ENCODE results near the gene RNF224. TPM values are rescaled to one million over a fixed set of nuclear protein-coding genes. Genes with fewer than 3 reads are reported as not detected.

RNF224 gene
- total and polyA plus RNA-seq, 2 of the 13 experiments (the other 11 are each of a cell fraction or from before 2014, with no cell fraction given): 0.09 TPM; not detected in 1

- TF ChIP-seq CEBPB (IDR thresholded peaks at IDR 0.05; ENCODE audit: borderline replicate concordance, low read depth, low read length) (no peak), ZNF746 (CRISPR knock-in tag; IDR thresholded peaks at IDR 0.05) (peak; percentile 45), CSRNP2 (CRISPR knock-in tag; conservative IDR thresholded peaks at IDR 0.05; ENCODE audit: low read depth) (no peak), ADNP (CRISPR knock-in tag; IDR thresholded peaks at IDR 0.05) (no peak), ONECUT2 (CRISPR knock-in tag; IDR thresholded peaks at IDR 0.05) (no peak), SP4 (CRISPR knock-in tag; IDR thresholded peaks at IDR 0.05) (peak; percentile 90), NAIF1 (CRISPR knock-in tag; IDR thresholded peaks at IDR 0.05; ENCODE audit: borderline replicate concordance) (no peak), ZBTB49 (CRISPR knock-in tag; IDR thresholded peaks at IDR 0.05; ENCODE audit: borderline replicate concordance) (no peak), AFF4 (CRISPR knock-in tag; IDR thresholded peaks at IDR 0.05) (no peak), KAT8 (CRISPR knock-in tag; IDR thresholded peaks at IDR 0.05) (peak; percentile 100), SRSF4 (IDR thresholded peaks at IDR 0.05; ENCODE audit: low read depth, low read length, poor library complexity, severe bottlenecking) (no peak), POGZ (CRISPR knock-in tag; IDR thresholded peaks at IDR 0.05) (peak; percentile 92), PCBP1 (IDR thresholded peaks at IDR 0.05; ENCODE audit: borderline replicate concordance, low read depth, low read length) (0 out of 2 replicates have a peak, but pooled peaks have one; percentile 49), IRF1 (CRISPR knock-in tag; IDR thresholded peaks at IDR 0.05; ENCODE audit: low read depth) (no peak)
- TF ChIP-seq, protein P1, sequence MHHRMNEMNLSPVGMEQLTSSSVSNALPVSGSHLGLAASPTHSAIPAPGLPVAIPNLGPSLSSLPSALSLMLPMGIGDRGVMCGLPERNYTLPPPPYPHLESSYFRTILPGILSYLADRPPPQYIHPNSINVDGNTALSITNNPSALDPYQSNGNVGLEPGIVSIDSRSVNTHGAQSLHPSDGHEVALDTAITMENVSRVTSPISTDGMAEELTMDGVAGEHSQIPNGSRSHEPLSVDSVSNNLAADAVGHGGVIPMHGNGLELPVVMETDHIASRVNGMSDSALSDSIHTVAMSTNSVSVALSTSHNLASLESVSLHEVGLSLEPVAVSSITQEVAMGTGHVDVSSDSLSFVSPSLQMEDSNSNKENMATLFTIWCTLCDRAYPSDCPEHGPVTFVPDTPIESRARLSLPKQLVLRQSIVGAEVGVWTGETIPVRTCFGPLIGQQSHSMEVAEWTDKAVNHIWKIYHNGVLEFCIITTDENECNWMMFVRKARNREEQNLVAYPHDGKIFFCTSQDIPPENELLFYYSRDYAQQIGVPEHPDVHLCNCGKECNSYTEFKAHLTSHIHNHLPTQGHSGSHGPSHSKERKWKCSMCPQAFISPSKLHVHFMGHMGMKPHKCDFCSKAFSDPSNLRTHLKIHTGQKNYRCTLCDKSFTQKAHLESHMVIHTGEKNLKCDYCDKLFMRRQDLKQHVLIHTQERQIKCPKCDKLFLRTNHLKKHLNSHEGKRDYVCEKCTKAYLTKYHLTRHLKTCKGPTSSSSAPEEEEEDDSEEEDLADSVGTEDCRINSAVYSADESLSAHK (CRISPR knock-in tag; IDR thresholded peaks at IDR 0.05; ENCODE audit: borderline replicate concordance): peak; percentile 75
- TF ChIP-seq, protein P2, sequence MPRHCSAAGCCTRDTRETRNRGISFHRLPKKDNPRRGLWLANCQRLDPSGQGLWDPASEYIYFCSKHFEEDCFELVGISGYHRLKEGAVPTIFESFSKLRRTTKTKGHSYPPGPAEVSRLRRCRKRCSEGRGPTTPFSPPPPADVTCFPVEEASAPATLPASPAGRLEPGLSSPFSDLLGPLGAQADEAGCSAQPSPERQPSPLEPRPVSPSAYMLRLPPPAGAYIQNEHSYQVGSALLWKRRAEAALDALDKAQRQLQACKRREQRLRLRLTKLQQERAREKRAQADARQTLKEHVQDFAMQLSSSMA (CRISPR knock-in tag; IDR thresholded peaks at IDR 0.05): no peak
These were observed 38.6 kb upstream of the RNF224 start, which contains the start of the genes ANAPC2 and SSNA1 (continued) for GRCh38 chr9:137188490-137189296.
